ENCODE data around the gene REM2. TPM values are rescaled to one million over a fixed set of nuclear protein-coding genes. Genes with fewer than 3 reads are reported as not detected.

The REM2 gene
- total RNA-seq, 2 donors from 2014 or later = 0.77 to 1.2 TPM

GRCh38 chr14:22870811-22871223 is 12.2 kb upstream of the REM2 start:
- H3K4me3 Mint-ChIP-seq = peak overlapping the region; percentile 74
- Histone ChIP-seq H3K27me3 (ENCODE audit: control insufficient read depth, insufficient read depth, low read length, poor library complexity, severe bottlenecking) (no peaks in the 10 kb centered on the region), H3K9ac (ENCODE audit: extremely low read depth, low read length, poor library complexity, severe bottlenecking) (peak overlapping the region; percentile 84), H3K4me3 (ENCODE audit: low read length) (peak overlapping the region; percentile 82), H3K9me3 (ENCODE audit: control insufficient read depth, low read length) (no peaks in the 10 kb centered on the region), H3K27ac (ENCODE audit: low read depth, low read length) (peak overlapping the region; percentile 83), H3K4me1 (ENCODE audit: control insufficient read depth, insufficient read depth, low read length) (peaks cover 2% of the 10 kb centered on the region), H3K36me3 (ENCODE audit: control insufficient read depth, insufficient read depth, low read length) (peaks cover 21% of the 10 kb centered on the region)
- no peak for TF ChIP-seq CTCF (conservative IDR thresholded peaks at IDR 0.05)
- H3K27me3 Mint-ChIP-seq (ENCODE audit: insufficient read depth) = no peaks in the 10 kb centered on the region
- DNase-seq = no peak
- 43% methylated on average over 1 of the region's 1 CpG; no CpG with 5 or more reads in 1 of the 2 experiments for WGBS, 2 experiments (ENCODE audit: insufficient coverage in 1 of 2, insufficient read length in 1 of 2)
- H3K36me3 Mint-ChIP-seq (ENCODE audit: low read depth) = peaks cover 15% of the 10 kb centered on the region
- H3K27ac Mint-ChIP-seq = peak overlapping the region; percentile 99
- H3K4me1 Mint-ChIP-seq = peaks cover 12% of the 10 kb centered on the region
- no peaks in the 10 kb centered on the region for H3K9me3 Mint-ChIP-seq

DNA sequence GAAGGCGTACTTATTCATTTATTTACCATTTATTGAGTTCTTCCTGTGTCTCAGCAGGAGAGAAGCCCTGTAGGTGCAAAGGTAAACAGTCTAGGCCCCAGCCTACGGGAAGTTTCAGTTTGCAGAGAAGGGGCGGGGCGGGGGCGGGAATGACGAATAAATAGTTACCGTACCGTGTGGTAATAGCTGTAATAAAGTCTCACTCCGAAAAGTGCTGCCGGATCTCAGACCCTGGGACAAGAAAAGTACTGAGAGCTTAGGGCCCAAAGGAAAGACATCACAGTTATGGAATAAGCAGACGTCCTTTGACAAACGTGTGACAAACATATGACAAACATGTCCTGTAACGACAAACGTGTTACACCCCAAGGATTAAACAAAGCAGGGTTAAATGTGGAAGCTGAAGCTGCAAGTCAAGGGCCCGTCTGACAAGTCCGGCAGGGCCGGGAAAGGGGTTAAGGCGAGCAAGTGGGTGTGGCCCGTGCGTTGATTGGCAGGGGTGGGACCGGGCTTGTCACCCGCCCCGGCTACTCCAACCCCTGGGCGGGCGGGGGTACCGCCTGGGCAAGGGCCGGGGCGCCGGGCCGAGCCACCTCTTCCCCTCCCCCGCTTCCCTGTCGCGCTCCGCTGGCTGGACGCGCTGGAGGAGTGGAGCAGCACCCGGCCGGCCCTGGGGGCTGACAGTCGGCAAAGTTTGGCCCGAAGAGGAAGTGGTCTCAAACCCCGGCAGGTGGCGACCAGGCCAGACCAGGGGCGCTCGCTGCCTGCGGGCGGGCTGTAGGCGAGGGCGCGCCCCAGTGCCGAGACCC is 11.6 kb upstream of the REM2 start, which contains the start of gene LRP10:
Gene LRP10 (plus strand): TSS at position 517 of the 809 bp plus-strand sequence. CDS start 564 bp downstream, outside the sequence.
- Histone ChIP-seq H3K9ac (ENCODE audit: extremely low read depth, low read length, poor library complexity, severe bottlenecking) (peak within 1 kb of the TSS; percentile 84), H3K4me1 (ENCODE audit: control insufficient read depth, insufficient read depth, low read length) (peaks cover 2% of the 10 kb centered on the region), H3K9me3 (ENCODE audit: control insufficient read depth, low read length) (no peaks in the 10 kb centered on the region), H3K36me3 (ENCODE audit: control insufficient read depth, insufficient read depth, low read length) (peaks cover 26% of the 10 kb centered on the region), H3K4me3 (ENCODE audit: low read length) (peak within 1 kb of the TSS; percentile 82), H3K27me3 (ENCODE audit: control insufficient read depth, insufficient read depth, low read length, poor library complexity, severe bottlenecking) (no peaks in the 10 kb centered on the region), H3K27ac (ENCODE audit: low read depth, low read length) (peak within 1 kb of the TSS; percentile 83)
- peak; percentile 98 for DNase-seq
- 0 to 1% methylated on average over 21 to 50 of the region's 50 CpGs for WGBS, 2 experiments (ENCODE audit: insufficient coverage in 1 of 2, insufficient read length in 1 of 2)
- TF ChIP-seq CTCF (conservative IDR thresholded peaks at IDR 0.05) = peak; percentile 22
- H3K4me3 Mint-ChIP-seq = peak within 1 kb of the TSS; percentile 74
- no peaks in the 10 kb centered on the region for H3K27me3 Mint-ChIP-seq (ENCODE audit: insufficient read depth)
- H3K27ac Mint-ChIP-seq = peak within 1 kb of the TSS; percentile 99
- peaks cover 12% of the 10 kb centered on the region for H3K4me1 Mint-ChIP-seq
- peaks cover 20% of the 10 kb centered on the region for H3K36me3 Mint-ChIP-seq (ENCODE audit: low read depth)
- H3K9me3 Mint-ChIP-seq = no peaks in the 10 kb centered on the region

- H3K4me3 Mint-ChIP-seq = peak overlapping the region; percentile 74
- Histone ChIP-seq H3K27me3 (ENCODE audit: control insufficient read depth, insufficient read depth, low read length, poor library complexity, severe bottlenecking) (no peaks in the 10 kb centered on the region), H3K4me1 (ENCODE audit: control insufficient read depth, insufficient read depth, low read length) (peaks cover 2% of the 10 kb centered on the region), H3K9me3 (ENCODE audit: control insufficient read depth, low read length) (no peaks in the 10 kb centered on the region), H3K36me3 (ENCODE audit: control insufficient read depth, insufficient read depth, low read length) (peaks cover 32% of the 10 kb centered on the region), H3K27ac (ENCODE audit: low read depth, low read length) (peak overlapping the region; percentile 44), H3K9ac (ENCODE audit: extremely low read depth, low read length, poor library complexity, severe bottlenecking) (peak overlapping the region; percentile 84), H3K4me3 (ENCODE audit: low read length) (peak overlapping the region; percentile 82)
- H3K4me1 Mint-ChIP-seq = peaks cover 12% of the 10 kb centered on the region
- DNase-seq = peak; percentile 97
- 0 to 1% methylated on average over 24 to 45 of the region's 45 CpGs for WGBS, 2 experiments (ENCODE audit: insufficient coverage in 1 of 2, insufficient read length in 1 of 2)
- no peaks in the 10 kb centered on the region for H3K27me3 Mint-ChIP-seq (ENCODE audit: insufficient read depth)
- H3K36me3 Mint-ChIP-seq (ENCODE audit: low read depth) = peaks cover 20% of the 10 kb centered on the region
- H3K27ac Mint-ChIP-seq = peak overlapping the region; percentile 59
- TF ChIP-seq CTCF (conservative IDR thresholded peaks at IDR 0.05) = peak; percentile 97
- no peaks in the 10 kb centered on the region for H3K9me3 Mint-ChIP-seq
Measured at GRCh38 chr14:22872033-22872832, 10.8 kb upstream of the REM2 start.
